Muscle layer of duodenum (tissue), 2 donors: ENCODE data around the gene HSPB8.

Source experiments
- H3K27ac ChIP-seq: one replicate; pipeline ENCODE4 v1.7.0; 2013; ENCODE audit warnings: mild to moderate bottlenecking, low read length
- H3K27me3 ChIP-seq: one replicate; pipeline ENCODE4 v1.7.0; 2013; ENCODE audit warnings: low read depth, mild to moderate bottlenecking, control low read depth, low read length
- H3K36me3 ChIP-seq, 2 donors: one replicate each; pipeline ENCODE4 v1.7.0; 2013; ENCODE audit warnings: low read length in 2 of 2, control low read depth in 1 of 2, mild to moderate bottlenecking in 1 of 2; ENCODE audit not compliant: insufficient read depth in 2 of 2, control insufficient read depth in 1 of 2
- H3K4me1 ChIP-seq, 2 donors: one replicate each; pipeline ENCODE4 v1.7.0; 2013; ENCODE audit warnings: low read length in 2 of 2, mild to moderate bottlenecking in 2 of 2, control low read depth in 1 of 2, moderate library complexity in 1 of 2; ENCODE audit not compliant: insufficient read depth in 2 of 2, control insufficient read depth in 1 of 2
- H3K4me3 ChIP-seq, 2 donors: one replicate each; pipeline ENCODE4 v1.7.0; 2013; ENCODE audit warnings: low read length in 2 of 2, low read depth in 1 of 2, mild to moderate bottlenecking in 1 of 2
- H3K9me3 ChIP-seq, 2 donors: one replicate each; pipeline ENCODE4 v1.7.0; 2013; ENCODE audit warnings: low read length in 2 of 2, control low read depth in 1 of 2, mild to moderate bottlenecking in 1 of 2; ENCODE audit not compliant: control insufficient read depth in 1 of 2
- donor health status: healthy.

The HSPB8 gene

DNA sequence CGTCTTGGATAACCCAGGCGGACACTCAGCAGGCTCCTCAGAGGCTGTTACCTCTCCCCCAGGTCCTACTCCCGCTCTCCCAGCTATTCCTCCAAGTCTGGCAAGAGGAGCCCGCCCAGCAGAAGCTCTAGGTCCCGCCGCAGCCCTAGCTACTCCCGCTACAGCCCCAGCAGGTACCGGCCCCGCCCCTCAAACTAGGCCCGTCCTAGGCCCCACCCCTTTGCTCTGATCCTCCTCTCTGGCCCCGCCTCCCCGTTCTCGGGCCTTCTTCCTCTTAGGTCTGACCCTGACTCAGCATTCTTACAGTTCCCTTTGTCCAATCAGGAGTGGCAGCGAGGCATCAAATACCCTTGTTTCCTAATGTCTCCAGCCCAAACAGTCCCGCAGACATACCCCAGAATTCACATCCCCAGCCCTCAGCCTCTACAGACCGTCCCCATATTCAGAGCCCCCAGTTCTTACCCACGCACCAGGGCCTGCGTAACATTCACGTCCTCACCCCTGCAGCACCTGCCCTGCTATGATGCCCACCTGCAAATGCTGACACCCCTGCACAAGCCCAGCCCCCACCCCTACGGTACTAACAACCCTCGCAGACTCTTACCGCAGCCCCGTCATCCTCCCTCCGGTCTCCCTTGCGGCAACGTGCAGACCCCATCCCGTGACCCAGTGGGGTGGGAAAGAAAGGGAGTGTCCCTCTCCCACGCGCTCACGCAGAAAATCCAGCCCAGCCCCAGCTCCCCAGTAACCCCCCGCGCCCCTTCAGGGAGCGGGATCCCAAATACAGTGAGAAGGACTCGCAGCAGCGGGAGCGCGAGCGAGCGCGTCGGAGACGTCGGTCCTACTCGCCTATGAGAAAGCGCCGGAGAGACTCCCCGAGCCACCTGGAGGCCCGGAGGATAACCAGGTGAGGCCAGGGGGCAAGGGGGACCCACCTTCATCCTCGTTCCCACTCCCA lies 25.0 kb upstream of the HSPB8 start:
- Histone ChIP-seq H3K4me3 (peak overlapping the region in 1 of 2 donors; percentile 29), H3K4me1 (no peaks in the 10 kb centered on the region), H3K36me3 (no peaks in the 10 kb centered on the region), H3K9me3 (peaks cover 0 to 12% of the 10 kb centered on the region in 2 donors), H3K27ac (no peak overlapping the region), H3K27me3 (no peaks in the 10 kb centered on the region)

GRCh38 chr12:119154435-119154818 lies 24.3 kb upstream of the HSPB8 start:
- peaks cover 0 to 12% of the 10 kb centered on the region in 2 donors for H3K9me3 ChIP-seq
- no peak overlapping the region for H3K27ac ChIP-seq
- H3K36me3 ChIP-seq, result no peaks in the 10 kb centered on the region
- H3K27me3 ChIP-seq, result no peaks in the 10 kb centered on the region
- no peaks in the 10 kb centered on the region for H3K4me1 ChIP-seq
- H3K4me3 ChIP-seq, result no peak overlapping the region

DNA sequence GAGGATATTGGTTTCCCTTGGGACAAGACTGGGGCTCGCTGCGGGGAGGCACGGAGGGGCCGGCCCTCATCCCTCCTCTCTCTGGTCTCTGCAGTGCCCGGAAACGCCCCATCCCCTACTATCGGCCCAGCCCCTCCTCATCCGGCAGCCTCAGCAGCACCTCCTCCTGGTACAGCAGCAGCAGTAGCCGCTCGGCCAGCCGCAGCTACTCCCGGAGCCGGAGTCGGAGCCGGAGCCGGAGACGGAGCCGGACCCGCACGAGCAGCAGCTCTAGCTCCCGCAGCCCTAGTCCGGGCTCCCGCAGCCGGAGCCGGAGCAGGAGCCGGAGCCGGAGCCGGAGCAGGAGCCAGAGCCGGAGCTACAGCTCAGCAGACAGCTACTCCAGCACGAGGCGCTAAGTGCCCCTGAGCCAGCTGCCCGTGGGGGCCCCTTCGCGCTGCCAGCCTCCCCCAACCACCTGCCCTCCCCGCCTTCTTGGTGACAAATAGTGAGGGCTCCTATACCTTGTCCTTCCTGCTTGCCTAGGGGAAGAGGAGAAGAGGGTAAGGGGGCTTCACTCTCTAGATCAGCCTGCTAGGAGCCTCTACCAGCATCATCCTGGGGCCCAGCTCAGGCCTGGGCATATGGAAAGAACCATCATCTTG lies 22.2 kb upstream of the HSPB8 start:
- H3K27me3 ChIP-seq, result no peaks in the 10 kb centered on the region
- H3K27ac ChIP-seq, result no peak overlapping the region
- H3K4me3 ChIP-seq, result no peak overlapping the region
- H3K9me3 ChIP-seq, result peaks cover 0 to 2% of the 10 kb centered on the region in 2 donors
- H3K4me1 ChIP-seq, result no peaks in the 10 kb centered on the region
- H3K36me3 ChIP-seq, result no peaks in the 10 kb centered on the region

DNA sequence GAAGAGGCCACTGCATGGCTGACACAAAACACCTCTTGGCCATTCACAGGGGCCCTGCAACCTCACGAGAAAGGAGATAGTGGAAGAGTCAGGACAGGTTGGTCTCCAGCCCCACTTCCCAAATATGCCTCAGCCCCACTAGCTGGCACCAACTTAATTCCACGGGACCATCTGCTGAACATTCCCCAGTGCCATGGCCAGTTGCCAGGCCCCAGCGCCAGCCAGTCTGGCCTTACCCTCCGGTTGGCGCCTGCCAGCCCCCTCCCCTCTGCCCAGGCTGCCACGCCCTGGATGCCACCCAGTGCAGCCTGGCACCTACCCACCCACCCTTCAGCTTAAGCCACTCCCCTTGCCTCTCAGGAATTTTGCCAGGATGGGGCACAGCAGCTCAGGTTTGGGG lies 21.2 kb upstream of the HSPB8 start:
- Histone ChIP-seq H3K36me3 (no peaks in the 10 kb centered on the region), H3K9me3 (no peaks in the 10 kb centered on the region), H3K4me1 (no peaks in the 10 kb centered on the region), H3K27ac (no peak overlapping the region), H3K4me3 (no peak overlapping the region), H3K27me3 (no peaks in the 10 kb centered on the region)

- Histone ChIP-seq H3K27ac (no peak overlapping the region), H3K4me1 (no peaks in the 10 kb centered on the region), H3K36me3 (no peaks in the 10 kb centered on the region), H3K9me3 (no peaks in the 10 kb centered on the region), H3K27me3 (no peaks in the 10 kb centered on the region), H3K4me3 (no peak overlapping the region)
These were observed 20.8 kb upstream of the HSPB8 start for GRCh38 chr12:119157978-119158377.

GRCh38 chr12:119158402-119158801 lies 20.3 kb upstream of the HSPB8 start:
- Histone ChIP-seq H3K4me3 (no peak overlapping the region), H3K4me1 (no peaks in the 10 kb centered on the region), H3K27me3 (no peaks in the 10 kb centered on the region), H3K9me3 (no peaks in the 10 kb centered on the region), H3K36me3 (no peaks in the 10 kb centered on the region), H3K27ac (no peak overlapping the region)

DNA sequence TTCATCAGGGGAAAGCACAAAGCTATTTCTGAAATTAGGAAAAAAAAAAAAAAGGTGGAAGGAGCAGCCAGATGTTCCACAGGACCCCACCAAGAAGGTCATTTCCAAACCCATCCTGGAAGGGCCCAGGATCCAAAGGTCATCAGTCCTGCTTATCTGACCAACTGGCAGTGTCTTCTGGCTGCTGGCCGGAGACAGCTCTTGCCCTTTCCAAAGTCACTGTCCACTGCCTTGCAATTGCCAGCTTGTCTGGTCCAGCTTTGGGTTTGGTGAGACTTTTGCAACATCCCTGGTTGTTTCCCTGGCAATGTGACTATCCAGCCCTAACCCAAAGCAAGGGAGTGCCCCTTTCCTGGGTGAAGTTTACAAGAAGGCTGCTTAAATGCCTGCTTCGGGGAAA lies 18.9 kb upstream of the HSPB8 start:
- H3K27me3 ChIP-seq, result no peaks in the 10 kb centered on the region
- no peak overlapping the region for H3K4me3 ChIP-seq
- no peaks in the 10 kb centered on the region for H3K4me1 ChIP-seq
- H3K36me3 ChIP-seq, result no peaks in the 10 kb centered on the region
- no peak overlapping the region for H3K27ac ChIP-seq
- no peaks in the 10 kb centered on the region for H3K9me3 ChIP-seq

GRCh38 chr12:119167902-119168301 lies 10.8 kb upstream of the HSPB8 start:
- no peaks in the 10 kb centered on the region for H3K9me3 ChIP-seq
- H3K27ac ChIP-seq, result no peak overlapping the region
- H3K4me1 ChIP-seq, result no peaks in the 10 kb centered on the region
- no peak overlapping the region for H3K4me3 ChIP-seq
- H3K27me3 ChIP-seq, result no peaks in the 10 kb centered on the region
- H3K36me3 ChIP-seq, result no peaks in the 10 kb centered on the region

GRCh38 chr12:119168721-119169120 lies 10.0 kb upstream of the HSPB8 start:
- Histone ChIP-seq H3K36me3 (no peaks in the 10 kb centered on the region), H3K4me1 (no peaks in the 10 kb centered on the region), H3K9me3 (no peaks in the 10 kb centered on the region), H3K27ac (no peak overlapping the region), H3K27me3 (no peaks in the 10 kb centered on the region), H3K4me3 (no peak overlapping the region)

DNA sequence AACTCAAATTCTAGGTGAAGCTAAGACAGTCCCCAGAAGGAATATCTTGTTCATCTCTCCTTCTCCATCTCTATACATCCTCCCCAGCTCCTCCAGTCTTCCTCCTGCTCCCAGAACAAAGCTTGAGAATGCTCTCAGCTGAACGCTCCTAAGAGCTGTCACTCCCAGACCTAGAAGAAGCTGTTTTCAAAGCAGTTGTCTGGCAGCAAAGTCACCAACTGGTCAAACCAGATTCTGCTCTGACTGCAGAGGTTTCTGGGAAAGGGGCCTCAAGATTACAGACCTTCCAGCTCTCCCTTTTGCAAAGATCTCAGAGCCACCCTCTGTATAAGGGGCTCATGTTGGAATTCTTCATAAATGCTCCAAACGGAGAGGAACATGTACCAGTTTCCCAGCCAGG lies 9.6 kb upstream of the HSPB8 start:
- Histone ChIP-seq H3K27ac (no peak overlapping the region), H3K4me1 (no peaks in the 10 kb centered on the region), H3K4me3 (no peak overlapping the region)

DNA sequence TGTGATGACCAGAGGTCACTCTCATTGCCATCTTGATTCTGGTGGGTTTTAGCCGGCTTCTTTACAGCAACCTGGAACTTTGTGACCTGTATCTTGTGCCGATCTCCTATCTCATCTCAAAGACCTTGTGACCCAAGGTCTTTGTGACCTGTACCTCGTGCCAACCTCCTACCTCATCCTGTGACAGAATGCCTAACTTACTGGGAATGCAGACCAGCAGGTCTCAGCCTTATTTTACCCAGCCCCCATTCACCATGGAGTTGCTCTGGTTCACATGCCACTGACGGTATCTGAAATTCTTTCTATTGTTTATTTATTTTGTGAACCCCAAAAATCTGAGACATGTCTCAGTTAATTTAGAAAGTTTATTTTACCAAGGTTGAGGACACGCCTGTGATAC lies 7.4 kb upstream of the HSPB8 start:
- Histone ChIP-seq H3K27me3 (no peaks in the 10 kb centered on the region), H3K36me3 (no peaks in the 10 kb centered on the region), H3K27ac (no peak overlapping the region), H3K9me3 (no peaks in the 10 kb centered on the region), H3K4me1 (no peaks in the 10 kb centered on the region), H3K4me3 (no peak overlapping the region)

More for the DNA sequence above, 9.6 kb upstream of the HSPB8 start:
- no peaks in the 10 kb centered on the region for H3K27me3 ChIP-seq
- H3K36me3 ChIP-seq, result no peaks in the 10 kb centered on the region
- H3K9me3 ChIP-seq, result no peaks in the 10 kb centered on the region
